ENCODE results near the gene OPA3. TPM values are rescaled to one million over a fixed set of nuclear protein-coding genes. Genes with fewer than 3 reads are reported as not detected.

The OPA3 gene
- total and polyA plus RNA-seq, 12 donors = 10.2 to 27.9 (median 23.5) TPM

GRCh38 chr19:45564131-45564780 is 20.3 kb downstream of the OPA3 start:
- H3K4me1 ChIP-seq = peaks cover 0 to 43% (median 29%) of the 10 kb centered on the region in 9 donors
- H3K9me3 ChIP-seq = no peaks in the 10 kb centered on the region
- 69 to 73% methylated on average over 5 of the region's 5 CpGs for WGBS, 2 donors
- ATAC-seq = no peak
- H3K27me3 ChIP-seq = no peaks in the 10 kb centered on the region
- no peak for TF ChIP-seq CTCF (IDR thresholded peaks at IDR 0.05)
- no peak for DNase-seq
- H3K36me3 ChIP-seq = peaks cover 0 to 4% (median 0%) of the 10 kb centered on the region in 9 donors
- H3K4me3 ChIP-seq = no peak overlapping the region
- intact Hi-C loops (cut with DNase I) = loop anchor here in 2 of 10 donors (5.0 kb wide), 2 partner anchors 37 to 42 kb away; no protein-coding TSS in a partner anchor
- no peak overlapping the region for H3K27ac ChIP-seq

GRCh38 chr19:45560686-45561085 is 23.9 kb downstream of the OPA3 start:
- DNase-seq (no peak), ATAC-seq (peak in 6 of 8 donors; percentile 34 to 75 (median 53))
- H3K27me3 ChIP-seq = no peaks in the 10 kb centered on the region
- peak overlapping the region in 8 of 10 donors; percentile 6 to 73 (median 52) for H3K27ac ChIP-seq
- H3K36me3 ChIP-seq = peaks cover 0 to 4% (median 0%) of the 10 kb centered on the region in 9 donors
- no peaks in the 10 kb centered on the region for H3K9me3 ChIP-seq
- TF ChIP-seq CTCF (IDR thresholded peaks at IDR 0.05) = no peak
- H3K4me3 ChIP-seq = no peak overlapping the region
- peaks cover 0 to 45% (median 23%) of the 10 kb centered on the region in 9 donors for H3K4me1 ChIP-seq
- 54 to 57% methylated on average over 11 of the region's 11 CpGs for WGBS, 2 donors
- intact Hi-C loops (cut with DNase I) = loop anchor here in 2 of 10 donors (5.0 kb wide), 2 partner anchors 33 to 38 kb away; no protein-coding TSS in a partner anchor

- Histone ChIP-seq H3K27me3 (no peaks in the 10 kb centered on the region), H3K4me1 (peaks cover 0 to 45% (median 23%) of the 10 kb centered on the region in 9 donors), H3K27ac (peak overlapping the region in 8 of 10 donors; percentile 6 to 73 (median 52)), H3K9me3 (no peaks in the 10 kb centered on the region), H3K36me3 (peaks cover 0 to 4% (median 0%) of the 10 kb centered on the region in 9 donors), H3K4me3 (no peak overlapping the region)
- 68 to 69% methylated on average over 5 of the region's 5 CpGs for WGBS, 2 donors
- intact Hi-C loops (cut with DNase I) = loop anchor here in 2 of 10 donors (5.0 kb wide), 2 partner anchors 33 to 38 kb away; no protein-coding TSS in a partner anchor
- ATAC-seq = no peak
- TF ChIP-seq CTCF (IDR thresholded peaks at IDR 0.05) = no peak
- no peak for DNase-seq
Measured at GRCh38 chr19:45560038-45560437, 24.6 kb downstream of the OPA3 start.

- Histone ChIP-seq H3K4me3 (no peak overlapping the region), H3K27ac (no peak overlapping the region), H3K9me3 (no peaks in the 10 kb centered on the region), H3K36me3 (peaks cover 0 to 8% (median 1%) of the 10 kb centered on the region in 9 donors), H3K4me1 (peaks cover 0 to 45% (median 23%) of the 10 kb centered on the region in 9 donors), H3K27me3 (no peaks in the 10 kb centered on the region)
- ATAC-seq (peak in 5 of 8 donors; percentile 36 to 52 (median 44)), DNase-seq (peak in 1 of 2 donors; percentile 29)
- TF ChIP-seq CTCF (IDR thresholded peaks at IDR 0.05) = peak; percentile 13 to 73 (median 60)
- WGBS, 2 donors = 47 to 52% methylated on average over 10 of the region's 10 CpGs
- intact Hi-C loops (cut with DNase I) = loop anchor here in 6 of 10 donors (5.0 kb wide), 1 partner anchor 36 kb away; no protein-coding TSS in a partner anchor
Measured at GRCh38 chr19:45558399-45558878, 26.2 kb downstream of the OPA3 start.

All from heart right ventricle (tissue), 16 donors.